Embryonic facial prominence (tissue), 1 donor: ENCODE measurements around the gene MRPL43.
"Not testable (repeated sequence)": the region's sequence is repeated elsewhere in the genome, so short reads cannot be mapped to it uniquely, and the experiment has no call there.

ENCODE experiments used
- DNase-seq: peaks from one replicate; pipeline ENCODE4 v3.0.0-alpha.2; 2016; ENCODE audit errors: extremely low spot score

The MRPL43 gene

DNA sequence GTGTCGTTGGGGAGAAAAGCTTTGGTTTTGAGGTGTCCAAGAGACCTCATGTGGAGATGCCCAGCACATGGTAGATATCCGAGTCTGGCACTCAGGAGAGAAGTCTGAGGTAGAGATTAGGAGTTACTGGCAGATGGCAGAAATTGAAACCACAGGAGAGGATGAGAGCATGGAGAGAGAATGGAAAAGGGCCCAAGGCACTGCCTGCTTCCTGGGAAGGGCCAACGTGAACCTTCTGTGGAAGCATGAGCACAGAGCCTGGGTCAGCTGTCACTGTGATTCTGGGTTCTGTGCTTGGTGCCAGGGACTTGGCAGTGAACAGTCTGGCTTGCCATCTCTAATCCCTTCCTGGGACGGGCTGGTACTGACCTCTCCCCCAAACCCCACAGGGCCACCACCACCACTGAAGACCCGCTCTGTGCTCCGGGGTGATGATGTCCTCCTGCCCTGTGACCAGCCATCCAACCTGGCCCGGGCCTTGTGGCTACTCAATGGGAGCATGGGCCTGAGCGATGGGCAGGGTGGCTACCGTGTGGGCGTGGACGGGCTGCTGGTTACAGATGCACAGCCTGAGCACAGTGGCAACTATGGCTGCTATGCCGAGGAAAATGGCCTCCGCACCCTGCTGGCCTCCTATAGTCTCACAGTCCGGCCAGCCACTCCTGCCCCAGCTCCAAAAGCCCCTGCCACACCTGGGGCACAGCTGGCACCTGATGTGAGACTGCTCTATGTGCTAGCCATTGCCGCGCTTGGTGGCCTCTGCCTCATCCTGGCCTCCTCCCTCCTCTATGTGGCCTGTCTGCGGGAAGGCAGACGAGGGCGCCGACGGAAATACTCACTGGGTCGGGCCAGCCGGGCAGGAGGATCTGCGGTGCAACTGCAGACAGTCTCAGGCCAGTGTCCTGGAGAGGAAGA lies 4.1 kb downstream of the MRPL43 start:
- DNase-seq = no peak

DNA sequence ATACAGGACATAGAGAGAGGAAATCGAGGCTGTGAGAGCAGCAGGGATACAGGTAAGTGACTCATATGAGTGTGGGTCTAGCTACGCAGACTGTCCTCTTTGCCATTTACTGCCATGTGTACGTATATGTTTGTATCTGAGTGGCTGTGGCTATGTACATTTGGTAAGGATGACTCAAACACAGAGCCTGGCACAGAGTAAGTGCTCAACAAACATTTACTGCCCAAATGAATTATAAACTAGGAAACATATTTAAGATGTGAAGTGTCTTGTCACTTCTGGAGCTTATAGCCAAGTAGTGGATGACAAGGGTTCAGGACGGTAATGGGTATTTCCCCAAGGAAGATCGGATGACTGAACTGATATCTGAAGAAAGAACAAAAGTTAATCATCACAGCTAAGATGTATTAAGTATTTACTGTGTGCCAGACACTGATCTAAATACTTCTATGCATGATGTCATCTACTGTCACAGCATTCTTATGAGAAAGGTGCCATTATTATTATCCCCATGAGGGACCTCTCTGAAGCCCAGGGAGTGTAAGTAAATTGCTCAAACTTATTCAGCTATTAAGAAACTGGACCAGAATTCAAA lies 6.0 kb downstream of the MRPL43 start:
- DNase-seq = no peak

DNA sequence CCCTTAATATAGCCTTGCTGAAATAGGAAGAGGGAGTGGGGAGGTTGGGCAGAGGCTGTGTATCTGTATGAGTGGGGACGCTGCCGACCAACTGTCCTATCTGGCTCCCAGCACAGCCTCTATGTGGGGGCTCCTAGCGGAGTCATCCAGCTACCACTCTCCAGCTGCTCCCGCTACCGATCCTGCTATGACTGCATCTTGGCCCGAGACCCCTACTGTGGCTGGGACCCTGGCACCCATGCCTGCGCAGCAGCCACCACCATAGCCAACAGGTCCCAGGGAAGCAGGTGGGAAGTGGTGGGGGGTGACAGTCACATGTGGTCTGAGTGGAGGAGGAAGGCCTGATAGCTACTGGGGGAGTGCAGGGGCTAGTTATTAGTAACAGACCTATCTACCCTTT lies 6.6 kb downstream of the MRPL43 start:
- no peak for DNase-seq

DNA sequence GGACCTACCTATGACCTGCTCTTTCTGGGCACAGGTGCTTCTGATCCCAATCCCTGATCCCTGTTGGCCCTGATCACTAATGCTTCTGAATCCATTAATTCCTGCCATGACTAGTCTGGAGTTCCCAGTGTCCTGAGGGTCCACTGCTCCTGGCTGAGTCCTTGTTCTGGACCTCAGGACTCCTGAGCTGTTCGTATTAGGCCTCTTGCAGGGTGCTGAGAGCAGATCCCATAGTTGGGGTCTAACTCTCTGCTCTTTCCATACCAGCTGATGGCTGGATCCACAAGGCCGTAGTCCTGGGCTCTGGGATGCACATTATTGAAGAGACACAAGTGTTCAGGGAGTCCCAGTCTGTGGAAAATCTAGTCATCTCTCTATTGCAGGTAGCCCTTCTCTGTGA lies 7.0 kb downstream of the MRPL43 start:
- no peak for DNase-seq

DNA sequence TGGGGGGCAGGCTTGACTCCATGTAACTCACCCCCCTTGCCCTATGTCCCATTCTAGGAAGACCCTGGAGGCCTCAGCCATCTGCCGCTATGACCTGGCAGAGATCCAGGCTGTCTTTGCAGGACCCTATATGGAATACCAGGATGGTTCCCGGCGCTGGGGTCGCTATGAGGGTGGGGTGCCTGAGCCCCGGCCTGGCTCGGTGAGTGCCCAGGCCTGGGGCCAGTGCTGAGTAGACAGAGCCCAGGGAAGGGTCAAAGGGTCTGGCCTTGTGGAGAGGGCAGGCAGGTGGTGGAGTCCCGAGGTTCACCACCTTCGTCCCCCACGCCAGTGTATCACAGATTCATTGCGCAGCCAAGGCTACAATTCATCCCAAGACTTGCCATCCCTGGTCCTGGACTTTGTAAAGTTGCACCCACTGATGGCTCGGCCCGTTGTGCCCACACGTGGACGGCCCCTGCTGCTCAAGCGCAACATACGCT lies 7.5 kb downstream of the MRPL43 start:
- DNase-seq = no peak

DNA sequence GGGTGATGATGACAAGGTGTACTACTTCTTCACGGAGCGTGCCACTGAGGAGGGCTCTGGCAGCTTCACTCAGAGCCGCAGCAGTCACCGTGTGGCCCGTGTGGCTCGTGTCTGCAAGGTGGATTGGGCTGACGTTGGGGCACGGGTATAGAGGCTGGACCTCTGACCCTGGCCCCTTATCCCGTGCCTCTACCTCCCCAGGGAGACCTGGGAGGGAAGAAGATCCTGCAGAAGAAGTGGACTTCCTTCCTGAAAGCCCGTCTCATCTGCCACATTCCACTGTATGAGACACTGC lies 8.4 kb downstream of the MRPL43 start:
- DNase-seq = no peak

DNA sequence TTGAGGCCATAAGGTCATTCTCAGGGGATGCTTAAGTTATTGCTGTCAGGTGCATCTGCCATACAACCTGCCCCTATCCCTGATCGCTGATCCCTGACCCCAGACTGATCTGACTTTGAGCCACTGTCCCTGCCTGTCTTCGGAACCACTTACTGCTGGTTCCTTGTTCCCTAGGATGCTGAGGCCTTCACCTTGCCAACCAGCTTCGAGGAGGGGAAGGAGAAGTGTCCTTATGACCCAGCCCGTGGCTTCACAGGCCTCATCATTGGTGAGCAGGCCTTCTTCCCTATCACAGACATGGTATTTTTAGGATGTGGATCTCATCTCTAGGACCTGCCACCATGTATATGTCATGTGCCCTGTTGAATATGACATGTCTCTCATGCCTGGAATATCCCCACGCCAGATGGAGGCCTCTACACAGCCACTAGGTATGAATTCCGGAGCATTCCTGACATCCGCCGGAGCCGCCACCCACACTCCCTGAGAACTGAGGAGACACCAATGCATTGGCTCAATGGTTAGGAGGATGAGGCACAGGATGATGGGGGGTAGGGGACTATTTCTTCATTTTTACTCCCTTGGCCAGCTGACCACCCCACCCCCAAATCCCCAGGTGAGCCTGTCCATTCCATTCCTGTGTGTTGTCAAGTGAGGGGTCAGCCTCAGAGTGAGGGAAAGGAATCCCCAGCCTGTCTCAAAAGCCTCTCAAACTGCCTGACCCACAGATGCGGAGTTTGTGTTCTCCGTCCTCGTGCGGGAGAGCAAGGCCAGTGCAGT lies 9.0 kb downstream of the MRPL43 start:
- no peak for DNase-seq

DNA sequence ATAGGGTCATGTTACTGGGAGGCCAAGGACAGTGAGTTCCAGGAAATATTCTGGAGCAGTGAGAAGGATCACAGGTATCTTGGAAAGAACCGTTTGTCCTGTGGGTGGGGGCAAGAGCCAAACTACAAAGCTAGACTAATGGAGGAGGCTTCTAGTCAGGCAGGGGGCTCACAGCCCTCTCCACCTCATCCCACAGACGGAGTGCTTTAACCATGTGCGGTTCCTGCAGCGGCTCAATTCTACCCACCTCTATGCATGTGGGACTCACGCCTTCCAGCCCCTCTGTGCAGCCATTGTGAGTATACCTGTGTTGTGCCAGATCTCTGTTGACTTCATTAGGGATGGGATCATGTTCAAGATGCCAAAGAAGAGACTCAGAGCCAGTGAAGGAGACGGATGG lies 9.9 kb downstream of the MRPL43 start:
- DNase-seq = no peak

DNA sequence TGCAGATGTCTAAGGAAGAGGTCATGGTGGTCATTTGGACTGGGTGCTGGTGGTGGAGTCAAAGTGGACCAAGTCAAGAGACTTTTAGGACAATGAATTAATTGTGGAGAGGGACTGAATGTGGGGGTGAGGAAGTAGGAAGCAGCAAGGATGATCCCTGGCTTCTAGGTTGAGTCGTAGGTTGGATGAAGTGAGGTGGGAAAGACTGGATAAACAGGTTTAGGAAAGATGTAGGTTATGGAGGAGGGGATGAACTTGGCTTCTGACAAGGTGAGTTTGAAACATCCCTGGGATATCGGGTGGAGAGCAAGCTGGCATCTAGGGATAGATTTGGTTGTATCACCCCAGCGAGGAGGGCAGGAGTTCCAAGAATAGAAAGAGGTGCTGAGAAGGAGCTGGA lies 10.4 kb downstream of the MRPL43 start:
- DNase-seq = no peak

DNA sequence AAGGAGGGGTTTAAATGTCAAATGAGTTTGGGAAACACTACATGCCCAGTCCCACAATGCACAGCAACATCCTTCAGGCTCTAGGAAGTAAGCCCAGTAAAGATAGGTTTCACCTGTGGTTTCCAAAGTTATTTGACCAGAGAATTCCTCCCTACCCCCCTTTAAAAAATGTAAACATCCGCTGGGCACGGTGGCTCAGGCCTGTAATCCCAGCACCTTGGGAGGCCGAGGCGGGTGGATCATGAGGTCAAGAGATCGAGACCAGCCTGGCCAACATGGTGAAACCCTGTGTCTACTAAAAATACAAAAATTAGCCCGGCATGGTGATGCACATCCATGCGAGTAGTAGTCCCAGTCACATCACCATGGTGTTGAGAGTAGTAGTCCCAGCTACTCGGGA lies 11.9 kb downstream of the MRPL43 start:
- not testable (repeated sequence) for DNase-seq

DNA sequence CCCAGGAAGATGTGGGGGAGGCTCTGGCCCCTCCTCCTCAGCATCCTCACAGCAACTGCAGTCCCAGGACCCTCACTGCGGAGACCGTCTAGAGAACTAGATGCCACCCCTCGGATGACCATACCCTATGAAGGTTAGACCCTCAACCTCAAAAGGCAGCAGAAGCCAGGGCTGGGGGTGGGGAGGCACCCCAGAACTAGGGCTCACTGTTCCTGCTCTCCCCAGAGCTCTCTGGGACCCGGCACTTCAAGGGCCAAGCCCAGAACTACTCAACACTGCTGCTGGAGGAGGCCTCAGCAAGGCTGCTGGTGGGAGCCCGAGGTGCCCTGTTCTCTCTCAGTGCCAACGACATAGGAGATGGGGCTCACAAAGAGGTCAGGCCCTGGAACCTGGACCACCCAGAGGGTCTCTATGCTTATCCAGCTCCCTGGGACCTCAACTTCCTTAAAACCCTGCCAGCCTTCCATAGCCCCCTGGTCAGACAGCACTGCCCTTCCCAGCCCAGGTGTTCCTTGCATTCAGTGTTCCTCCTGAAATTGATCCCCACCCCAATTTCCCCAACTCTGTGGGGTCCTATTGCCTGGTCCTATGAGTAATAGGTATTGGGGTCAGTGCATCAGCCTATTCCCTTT lies 14.3 kb downstream of the MRPL43 start:
- no peak for DNase-seq

DNA sequence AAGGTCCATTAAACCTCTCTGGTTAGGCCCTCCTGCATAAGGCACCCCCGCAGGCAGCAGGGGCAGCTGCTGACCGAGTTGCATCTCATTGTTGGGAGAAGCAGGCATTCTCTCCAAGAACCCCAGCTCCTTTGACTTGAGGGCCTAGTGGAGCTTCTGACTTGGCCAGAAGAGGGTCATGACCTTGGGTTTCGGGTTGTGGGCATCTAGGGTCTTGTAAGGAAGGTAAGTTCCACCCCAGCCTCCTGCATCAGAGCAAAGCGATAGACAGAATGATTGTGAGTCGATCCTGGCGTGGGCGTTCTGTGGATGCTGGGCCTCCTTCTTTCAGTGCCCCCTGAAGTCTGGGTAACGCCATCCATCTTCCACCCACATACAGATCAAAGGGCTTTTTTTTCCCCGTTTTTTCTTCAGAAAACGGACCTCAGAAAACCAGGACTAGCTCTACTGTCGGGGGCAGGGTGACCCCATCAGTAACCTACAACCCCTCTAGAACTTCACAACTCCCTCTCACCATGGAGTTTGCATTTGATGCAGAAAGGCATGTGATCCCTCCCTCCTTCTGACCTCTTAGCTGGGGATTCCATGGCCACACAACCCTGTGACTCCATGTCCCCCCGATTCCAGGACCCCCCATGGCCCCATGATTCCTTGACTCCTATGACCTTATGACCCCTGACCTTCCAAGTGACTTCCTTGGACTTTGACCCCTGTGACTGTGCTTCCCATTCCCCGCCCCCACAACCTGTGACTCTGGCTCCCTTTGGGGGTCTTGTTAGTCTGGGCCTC lies 15.0 kb downstream of the MRPL43 start:
- DNase-seq = no peak

DNA sequence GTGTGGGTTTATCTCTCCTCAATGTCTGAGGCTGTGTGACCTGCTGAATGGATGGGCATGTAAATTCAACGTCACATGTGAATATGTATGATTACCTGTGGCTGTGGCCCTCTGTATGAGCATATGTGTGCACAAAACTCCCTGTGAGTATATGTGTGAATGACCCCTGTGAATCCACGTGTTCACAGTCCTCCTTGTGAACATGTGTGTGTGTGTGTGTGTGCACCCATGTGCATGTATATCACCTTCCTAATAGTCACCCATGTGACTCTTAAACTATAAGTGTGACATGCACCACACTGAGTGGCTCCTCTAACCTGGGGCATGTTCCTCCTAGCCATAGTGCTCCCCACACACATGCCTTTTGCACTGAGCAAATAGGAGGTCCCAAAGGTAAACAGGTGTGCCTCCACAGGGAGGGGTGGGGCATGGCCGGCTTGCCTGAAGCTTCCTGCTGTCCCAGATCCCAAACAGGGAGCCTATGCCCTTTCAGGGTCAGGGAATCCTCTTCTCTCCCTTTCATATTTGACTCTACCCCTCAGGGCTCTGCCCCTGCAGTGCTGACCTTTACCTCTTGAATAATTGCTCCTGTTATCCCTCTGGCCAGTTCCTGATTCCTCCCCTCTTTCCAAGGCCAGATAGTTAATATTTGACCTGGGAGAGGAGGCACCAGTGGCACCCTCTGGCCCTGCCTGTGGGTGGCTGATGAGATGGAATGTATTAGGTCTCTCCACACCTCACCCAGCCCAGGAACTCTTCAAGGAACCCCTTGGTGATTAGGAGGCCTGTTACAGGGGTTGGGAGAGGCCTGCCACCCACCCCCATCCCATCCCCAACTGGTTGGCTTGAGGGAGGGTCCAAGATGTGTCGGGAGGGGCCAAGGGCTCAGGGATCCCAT lies 16.1 kb downstream of the MRPL43 start:
- DNase-seq = no peak

DNA sequence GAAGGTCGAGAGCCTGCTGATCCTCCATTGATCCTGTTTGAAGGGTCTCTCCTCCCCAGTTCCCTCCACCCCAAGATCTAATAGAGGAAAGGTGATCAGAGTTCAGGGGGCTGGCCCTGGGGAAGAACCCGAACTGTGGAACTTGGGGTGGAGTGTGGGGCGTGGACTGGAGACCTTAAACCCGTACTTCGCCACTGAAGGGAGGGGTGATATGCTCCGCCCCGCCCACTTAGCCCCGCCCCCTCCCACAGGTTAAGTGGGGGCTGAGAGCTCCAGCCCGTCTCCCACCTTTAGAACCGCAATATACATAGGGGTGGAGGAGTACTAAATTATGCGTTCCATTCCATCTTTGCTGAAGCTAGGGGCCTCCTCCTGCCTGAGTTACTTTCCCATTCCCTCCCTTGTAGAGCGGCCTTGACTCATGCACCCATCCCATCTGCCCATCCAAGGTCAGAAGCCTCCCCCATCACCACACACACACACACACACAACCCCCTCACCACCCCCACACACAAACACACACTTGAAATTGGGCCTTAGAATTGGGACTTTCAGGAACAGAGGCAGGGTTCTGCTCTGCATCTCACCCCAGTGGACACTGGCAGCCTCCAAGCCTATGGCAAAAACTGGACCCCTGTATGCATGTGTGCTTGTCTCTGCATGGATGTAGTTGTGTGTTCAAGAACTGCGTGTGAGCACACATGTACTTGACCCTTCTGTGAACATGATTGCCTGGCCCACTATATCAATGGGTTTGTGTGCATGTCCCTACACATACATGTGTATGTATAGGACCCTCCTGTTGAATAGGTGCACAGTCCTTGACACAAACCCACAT lies 17.0 kb downstream of the MRPL43 start:
- no peak for DNase-seq

DNA sequence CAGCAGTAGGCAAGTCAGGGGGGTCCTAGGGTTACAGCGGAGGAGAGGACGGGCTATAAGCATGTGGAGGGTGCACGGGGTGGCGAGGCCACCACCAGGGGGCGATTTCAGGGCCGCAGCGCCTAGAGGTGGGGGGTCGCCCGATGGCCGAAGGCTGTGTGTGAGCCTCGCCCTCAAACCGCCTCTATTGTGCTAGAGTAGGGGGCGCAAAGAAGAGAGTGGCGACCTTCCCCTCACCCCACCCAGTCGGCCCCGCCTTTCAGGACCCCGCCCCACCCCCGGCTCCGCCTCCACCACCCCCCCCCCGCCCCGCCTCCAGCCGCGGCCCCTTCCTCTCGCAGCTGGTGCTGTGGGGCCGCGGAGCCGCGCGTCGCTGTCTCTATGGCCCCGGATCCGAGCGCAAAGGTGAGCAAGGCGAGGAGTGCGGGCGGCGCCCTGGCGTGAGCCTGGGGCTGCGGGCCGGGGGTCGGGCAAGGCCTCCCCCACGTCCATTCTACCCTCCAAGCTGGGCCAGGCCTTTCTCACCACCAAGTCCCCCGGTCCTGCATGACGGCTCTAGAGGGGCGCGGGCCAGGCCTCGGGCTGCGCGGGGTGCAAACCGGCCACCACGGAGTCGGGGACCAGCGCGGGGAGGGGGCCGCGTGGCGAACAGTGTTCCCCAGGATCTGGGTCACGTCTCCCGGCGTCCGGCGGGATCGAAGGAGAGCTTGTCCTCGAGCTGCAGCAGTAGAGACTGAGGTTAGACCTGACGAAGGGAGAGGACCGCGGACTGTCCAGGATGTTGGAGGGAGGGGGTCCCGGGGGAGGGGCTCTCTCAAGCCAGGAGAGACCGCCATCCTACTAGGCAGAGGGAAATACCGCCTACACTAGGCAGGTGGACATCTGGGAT lies 17.9 kb downstream of the MRPL43 start, which contains the start of gene SEMA4G:
Gene SEMA4G (plus strand): TSS at position 318 of the 889 bp plus-strand sequence. CDS start 3,409 bp downstream, outside the sequence.
- DNase-seq = no peak

DNA sequence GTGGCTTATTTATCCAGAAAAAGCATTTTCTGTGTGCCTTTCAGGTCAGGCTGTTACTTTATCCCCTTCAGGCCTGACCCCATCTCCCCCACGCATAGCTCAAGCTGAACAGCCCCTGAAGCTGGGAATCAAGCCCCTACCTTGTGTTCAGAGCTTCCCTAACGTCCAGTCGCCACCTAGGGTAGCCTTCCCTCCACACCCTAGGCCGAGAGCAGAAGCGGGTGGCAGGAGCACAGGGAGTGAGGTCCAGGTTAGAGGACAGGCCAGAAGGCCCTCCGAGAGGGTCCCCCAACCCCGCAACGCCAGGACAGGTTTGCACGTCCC lies 18.5 kb downstream of the MRPL43 start:
- DNase-seq = no peak

DNA sequence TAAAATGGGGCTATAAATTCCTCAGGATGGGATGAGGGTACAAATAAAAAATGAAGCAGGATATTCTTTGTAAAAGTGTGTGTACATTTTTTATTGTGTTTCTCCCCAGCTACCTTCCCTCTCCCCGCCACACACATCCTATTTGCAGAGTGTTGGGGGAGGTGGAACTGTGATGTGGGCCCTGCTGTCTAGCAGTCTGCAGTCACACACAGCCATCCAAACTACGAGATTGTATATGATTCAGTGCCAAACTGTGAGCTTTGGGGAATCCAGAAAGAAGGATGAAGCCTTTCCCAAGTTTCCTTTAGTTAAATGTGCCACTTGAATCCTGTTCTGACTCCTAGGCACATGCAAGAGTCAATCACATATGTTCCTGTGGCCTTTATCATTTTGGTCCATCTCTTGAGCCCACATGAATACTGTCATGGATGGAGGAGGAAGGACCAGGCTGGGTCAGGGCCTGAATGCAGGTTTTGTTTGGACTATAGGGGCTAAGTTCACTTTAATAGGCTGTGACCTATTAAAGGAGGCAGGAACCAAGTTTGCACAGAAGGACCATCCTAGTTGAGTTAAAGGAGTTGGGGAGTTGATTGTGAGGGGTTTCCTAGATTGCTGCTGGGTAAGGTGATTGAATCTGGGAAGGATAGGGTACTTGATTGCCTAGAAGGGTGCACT lies 19.1 kb downstream of the MRPL43 start:
- no peak for DNase-seq

DNA sequence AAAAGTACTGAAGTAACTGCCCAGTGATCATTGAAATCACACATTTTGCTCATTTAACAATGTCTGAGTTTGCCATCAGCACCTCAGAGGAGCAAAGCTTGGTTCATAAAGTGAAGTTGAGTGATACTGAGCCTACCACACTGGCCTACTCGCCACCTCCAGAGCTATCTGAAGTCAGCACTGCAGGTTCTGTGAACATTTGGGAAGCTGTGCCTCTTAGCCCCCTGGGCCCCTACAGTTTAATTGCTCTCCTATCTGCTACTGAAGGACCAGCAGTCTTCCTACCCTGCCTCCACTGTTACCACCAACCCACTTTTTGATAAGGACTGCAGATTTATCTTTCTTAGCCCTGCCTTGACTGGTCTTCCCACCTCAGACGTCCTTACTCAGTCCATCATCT lies 20.0 kb downstream of the MRPL43 start:
- DNase-seq = no peak
